Nucleus accumbens (tissue), 56 donors: Measurements from ENCODE around the gene PROX2.

ENCODE experiments used
- DNase-seq, 56 donors: peaks; one replicate each; lab custom pipeline; 2025; lab: John Stamatoyannopoulos, UW

PROX2 gene

DNA sequence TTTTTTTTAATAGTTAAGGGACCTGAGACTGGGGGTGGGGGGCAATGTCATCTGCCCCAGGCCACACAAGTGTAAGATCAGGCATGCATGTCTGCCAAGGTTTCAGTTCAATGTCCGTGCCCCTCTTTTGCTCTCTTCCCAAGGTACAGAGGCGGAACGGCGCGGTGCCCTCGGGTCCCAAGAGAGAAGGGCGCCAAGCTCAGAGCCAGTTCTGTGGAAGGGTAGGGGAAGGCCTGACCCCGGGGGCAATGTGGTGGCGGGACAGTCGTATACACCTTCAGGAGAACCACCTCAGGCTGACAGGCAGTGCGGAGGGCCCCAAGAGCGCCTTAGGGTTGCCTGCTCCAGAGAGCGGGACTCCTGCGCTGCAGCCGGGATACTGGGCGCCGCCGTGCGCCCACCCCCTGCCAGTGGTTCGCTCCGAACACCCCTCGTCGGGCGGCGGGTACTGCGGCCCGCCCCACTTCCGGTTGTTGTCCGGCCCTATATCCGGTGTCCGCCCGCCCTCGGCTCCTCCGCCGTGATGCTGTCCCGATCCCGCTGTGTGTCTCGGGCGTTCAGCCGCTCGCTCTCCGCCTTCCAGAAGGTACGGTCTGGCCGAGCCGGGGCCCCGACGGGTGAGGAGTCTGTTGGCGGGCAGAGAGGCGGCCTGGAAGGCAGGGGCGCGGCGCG is 5.6 kb upstream of the PROX2 start, which contains the start of gene DLST:
DLST (plus strand) TSS at position 486 of the 672 bp plus-strand sequence; CDS start at position 524, 38 bp downstream.
- DNase-seq: peak in 53 of 56 donors; percentile 37 to 89 (median 78)

DNA sequence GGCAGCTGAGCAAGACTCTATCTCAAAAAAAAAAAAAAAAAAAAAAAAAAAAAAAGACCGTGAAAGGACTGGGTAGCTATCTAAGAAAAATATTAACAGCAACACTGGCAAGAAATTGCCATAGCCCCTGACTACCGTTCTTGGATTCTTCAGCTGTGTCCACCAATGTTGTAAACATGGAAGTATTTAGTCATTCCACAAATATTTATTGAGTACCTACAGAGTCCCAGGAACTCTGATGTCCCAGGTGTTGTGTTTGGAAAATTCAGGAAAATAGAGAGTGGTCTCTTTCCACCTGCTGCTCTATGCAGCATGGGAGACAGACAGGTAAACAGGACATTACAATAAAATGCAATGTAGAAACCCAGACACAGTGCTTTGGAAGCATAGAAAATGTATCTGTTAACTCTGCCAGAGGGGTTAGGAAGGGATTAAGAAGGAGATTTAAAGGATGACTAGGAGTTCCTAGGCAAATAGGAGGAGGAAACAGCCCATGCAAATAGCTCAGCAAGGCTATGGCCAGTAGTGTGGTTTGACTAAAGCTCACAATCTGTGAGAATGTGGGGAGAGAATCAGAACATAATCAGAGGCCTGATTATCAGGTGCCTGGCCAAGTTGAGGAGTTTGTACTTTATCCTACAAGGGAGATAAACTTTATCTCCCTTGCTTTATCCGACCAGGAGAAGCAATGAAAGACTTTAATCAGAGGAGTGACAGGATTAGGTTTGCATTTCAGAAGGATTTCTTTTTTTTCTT is 3.7 kb upstream of the PROX2 start:
- no peak for DNase-seq

DNA sequence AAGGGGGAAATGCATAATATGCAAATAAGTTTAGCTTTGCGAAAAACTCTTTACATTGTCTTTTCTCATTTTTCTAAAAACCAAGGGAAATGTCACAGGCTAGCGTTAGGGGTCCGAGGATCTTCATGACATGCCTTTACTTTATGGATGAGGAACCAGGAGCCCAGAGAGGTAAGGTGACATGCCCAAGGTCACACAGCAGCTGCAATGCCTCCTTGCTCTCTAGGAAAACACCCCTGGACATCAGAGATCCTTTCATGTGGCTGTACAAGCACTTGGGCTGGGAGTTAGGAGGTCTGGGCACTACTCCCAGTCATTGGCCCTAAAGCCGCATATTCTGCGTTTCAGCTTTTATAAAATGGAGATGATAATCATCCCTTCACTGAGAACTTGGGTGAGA is 741 bp downstream of the PROX2 start:
- no peak for DNase-seq

DNA sequence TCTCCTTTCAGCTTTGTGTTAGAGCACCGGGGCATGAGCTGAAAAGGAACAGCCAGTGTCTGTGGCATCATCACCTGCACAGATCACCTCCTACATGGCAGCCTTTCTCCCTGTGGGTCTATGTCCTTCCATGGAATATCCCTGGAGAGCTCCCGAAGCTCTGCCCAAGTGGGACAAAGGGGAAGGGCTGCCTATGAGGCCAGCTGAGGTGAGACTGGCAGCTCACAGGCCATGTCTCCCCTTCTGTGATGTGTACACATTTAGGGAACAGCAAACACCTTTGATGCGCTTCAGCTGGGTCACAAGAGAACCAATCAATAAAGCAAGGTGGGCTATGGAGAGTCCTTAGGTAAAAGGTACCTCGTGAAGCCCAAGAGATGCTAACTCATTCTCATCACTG is 4.1 kb downstream of the PROX2 start:
- no peak for DNase-seq

DNA sequence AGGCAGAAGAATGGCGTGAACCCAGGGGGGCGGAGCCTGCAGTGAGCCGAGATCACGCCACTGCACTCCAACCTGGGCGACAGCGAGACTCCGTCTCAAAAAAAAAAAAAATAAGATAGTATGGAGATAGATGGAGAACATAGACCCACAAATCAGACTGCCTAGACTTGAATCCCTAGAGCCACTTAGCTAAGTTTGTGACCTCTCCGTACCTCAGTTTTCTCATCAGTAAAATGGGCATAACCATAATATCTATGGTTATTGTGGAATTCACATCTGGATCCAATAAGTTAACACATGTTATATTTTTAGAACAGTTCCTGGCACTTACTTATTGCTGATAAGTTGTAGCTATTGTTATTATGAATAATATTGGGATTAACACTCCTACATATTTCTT is 7.2 kb downstream of the PROX2 start:
- no peak for DNase-seq

DNA sequence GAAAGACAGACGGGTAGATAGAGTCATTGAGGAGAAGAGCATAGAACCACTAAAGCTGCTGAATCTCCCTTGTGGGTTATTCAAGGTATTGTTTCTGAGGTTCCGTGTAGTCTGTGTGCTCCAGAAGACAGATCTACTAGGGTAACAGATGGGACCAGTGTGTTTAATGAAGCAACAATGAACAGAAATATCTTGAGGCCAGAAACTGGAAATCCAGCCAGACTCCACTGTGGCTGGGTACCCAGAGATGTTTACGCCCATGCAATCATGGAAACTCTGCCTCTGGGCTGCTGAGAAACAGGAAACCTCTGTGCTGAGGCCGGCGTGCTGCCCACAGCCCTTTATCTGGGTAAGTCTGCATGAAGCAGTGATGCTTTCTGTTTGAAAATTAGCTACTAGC is 8.3 kb downstream of the PROX2 start:
- DNase-seq: peak in 28 of 56 donors; percentile 5 to 55 (median 19)

DNA sequence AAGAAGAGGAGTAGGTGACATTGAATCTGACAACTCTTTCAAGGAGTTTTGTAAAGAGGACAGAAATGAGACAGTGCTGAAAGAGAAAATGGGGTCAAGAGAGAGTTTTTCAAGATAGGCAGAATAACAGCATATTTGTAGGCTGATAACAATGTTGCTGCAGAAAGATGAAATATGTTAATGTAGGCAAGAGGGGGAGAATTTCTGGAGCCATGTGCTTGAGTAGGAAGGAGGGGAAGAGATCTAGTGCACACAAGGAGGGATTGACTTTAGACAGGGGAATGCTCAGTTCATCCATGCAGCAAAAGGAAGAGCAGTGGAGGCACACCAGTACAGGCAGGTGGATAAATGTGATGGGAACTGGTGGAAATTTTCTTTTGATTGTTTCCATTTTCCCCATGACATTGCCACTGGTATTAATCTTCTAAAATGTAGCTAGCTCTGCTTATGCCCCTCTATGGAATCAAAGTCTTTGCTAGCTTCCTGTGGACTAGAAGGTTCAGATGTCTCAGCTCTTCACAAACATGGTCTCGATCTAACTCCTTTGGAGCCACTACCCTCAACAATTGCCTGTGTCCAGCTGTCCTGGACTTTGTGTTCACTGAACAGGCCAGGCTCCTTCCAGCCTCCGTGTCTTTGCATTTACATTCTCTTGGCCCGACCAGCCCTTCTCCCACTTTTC is 9.1 kb downstream of the PROX2 start:
- DNase-seq: peak in 1 of 56 donors; percentile 11

DNA sequence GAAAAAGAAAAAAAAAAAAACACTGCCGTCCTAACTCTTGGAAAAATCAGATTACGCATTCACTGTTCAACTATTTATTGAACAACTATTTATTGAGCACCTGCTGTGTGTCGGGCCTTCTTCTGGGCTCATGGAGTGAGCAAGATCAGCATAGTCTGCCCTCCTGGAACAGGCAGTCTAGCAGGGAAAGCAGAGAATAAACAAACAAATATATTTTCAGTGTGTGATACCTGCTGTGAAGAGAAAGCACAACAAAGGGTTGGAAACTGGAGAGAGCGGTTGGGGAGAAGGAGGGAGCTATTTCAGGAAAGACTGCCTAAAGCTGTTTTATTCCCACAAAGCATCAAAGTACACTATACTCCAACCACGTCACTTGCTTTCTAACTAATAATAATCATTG is 10.8 kb downstream of the PROX2 start:
- no peak for DNase-seq

DNA sequence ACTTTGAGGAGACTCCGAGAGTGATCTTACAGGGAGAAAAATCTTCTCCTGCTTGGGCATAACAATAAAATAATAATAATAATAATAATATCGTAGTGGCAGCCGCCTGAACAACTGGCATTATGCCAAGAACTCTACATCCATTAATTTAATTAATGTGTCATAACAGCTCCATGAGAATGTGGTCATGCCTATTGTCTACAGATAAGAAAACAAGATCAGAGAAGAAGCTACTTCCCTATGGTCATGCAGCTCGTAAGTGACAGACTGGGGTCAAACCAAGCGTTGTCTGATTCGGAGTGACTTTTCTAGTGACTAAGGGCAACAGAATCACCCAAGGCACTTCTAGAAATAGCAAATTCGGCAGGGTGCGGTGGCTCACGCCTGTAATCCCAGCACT is 11.7 kb downstream of the PROX2 start:
- DNase-seq: no peak

DNA sequence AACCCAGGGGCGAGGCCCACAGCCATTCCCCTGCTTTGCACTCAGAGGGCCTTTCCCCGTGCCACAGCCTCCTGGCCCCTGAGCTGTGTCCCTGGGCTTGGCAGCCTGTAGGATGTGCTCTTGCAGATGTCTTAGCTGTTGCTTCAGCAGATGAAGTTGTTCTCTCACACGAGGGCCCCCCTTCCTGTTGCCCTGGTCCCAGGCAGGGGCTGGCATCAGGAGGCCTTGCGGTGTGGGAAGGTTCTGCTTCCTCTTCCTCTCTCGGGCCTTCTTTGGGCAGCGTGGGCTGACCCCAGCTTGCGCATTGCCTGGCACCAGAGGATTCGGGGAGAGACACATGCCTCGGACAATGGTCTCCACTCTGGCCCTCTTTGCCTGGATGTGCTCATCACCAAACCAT is 12.7 kb downstream of the PROX2 start:
- DNase-seq: peak in 16 of 56 donors; percentile 6 to 40 (median 11)

DNA sequence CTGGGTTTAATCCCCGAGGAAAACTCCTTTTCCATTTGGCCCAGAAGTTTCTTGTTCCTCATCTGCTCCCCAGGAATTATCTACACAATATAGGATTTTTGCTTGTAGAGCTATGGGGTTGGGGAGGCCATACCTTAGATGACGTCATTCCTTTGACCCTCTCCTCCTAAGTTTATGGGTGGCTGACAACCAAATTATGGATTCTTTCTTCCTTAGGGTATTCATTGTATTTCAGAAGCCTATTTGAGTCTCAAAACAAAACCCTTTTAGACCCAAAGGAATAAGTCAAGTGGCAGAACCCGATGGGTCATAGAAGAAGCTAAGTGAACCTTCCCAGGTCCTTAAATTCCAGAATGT is 14.2 kb downstream of the PROX2 start:
- no peak for DNase-seq

DNA sequence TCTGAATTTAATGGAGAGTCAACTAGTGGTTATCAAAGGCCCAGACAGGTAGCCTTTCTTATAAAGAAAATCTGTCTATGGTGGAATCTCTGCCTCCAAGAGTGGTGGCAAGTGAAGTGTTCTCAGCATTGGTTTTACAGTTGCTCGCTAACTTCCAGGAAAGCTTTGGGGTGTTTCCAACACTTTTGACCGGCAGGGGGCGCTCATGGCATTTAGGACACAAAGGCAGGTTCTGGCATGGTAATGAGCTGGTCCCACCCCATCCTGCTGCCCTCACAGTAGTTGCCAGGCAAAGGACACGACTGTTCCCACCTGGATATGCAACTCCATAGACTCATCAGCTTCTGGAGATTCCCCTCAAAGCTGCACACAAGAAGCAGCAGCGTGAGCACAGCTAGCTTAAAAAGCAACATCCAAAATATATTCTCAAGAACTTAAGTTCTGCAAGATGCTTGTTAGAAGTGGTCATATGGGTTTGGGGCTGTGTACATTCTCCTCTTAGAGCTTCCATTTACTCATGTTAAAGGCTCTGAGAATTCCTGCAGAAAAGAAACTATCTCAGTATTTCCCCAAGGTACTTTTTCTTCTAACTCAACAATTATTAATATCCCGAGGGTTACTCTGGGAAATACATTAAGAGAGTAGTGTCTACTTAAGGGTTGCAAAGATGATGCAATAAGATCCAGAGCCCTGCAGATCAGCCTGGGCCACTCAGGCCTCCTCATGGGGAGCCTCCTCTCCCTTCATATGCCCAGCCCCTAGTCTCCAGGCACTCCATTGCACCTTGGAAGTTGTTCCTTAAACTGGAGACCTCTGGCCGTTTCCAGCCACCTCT is 14.8 kb downstream of the PROX2 start:
- peak in 53 of 56 donors; percentile 13 to 96 (median 76) for DNase-seq

DNA sequence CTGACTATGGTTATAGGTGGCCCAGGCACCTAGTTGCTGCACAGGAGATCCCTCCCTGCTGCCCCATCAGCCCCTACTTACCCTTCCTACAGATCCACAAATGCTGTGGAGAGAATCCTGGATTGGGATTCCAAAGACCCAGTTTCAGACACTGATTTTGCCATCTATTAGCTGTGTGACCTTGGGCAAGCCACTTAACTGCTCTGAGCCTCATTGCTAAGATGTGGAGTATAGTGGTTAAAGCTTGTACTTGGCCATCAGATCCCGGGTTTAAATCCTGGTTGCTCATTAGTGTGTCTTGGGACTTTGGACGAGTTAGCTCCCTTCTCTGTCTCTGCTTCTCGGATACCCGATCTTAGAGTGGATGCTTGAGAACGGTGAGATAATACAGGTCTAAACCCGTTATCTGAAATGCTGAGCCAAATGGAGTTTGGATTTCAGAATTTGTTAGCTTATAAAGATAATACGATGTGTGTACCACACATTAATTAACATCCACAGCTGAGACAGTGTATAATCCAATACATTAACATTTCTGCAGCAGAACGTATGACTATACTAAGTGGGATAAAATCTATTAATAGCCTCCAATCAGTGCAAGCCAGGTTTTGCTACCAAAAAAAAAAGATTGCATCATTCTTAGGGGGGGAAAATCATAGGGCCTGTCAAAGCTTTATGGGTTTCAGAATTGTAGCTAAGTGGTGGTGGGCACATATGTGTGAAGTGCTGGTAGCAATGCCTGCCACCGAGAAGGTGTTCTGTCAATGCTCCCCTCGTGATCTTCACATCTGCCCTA is 16.0 kb downstream of the PROX2 start:
- DNase-seq: no peak

DNA sequence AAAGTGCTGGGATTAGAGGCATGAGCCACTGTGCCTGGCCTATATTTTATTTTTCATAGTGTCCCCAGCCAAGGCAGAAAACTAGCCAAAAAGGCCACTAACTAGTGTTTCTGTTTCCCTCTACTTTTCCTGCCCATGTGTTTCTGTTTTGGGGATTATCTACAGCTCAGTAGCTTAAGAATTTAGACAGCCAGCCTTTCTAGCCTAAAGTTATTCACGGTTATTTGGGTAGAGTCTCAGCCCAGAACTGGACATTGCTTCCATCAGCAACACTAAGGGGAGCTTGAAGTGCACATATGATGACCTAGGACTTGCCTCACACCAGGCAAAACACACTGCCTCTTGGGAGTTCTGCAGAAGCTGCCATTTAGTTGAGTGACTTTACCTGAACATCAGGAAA is 17.9 kb downstream of the PROX2 start:
- no peak for DNase-seq

DNA sequence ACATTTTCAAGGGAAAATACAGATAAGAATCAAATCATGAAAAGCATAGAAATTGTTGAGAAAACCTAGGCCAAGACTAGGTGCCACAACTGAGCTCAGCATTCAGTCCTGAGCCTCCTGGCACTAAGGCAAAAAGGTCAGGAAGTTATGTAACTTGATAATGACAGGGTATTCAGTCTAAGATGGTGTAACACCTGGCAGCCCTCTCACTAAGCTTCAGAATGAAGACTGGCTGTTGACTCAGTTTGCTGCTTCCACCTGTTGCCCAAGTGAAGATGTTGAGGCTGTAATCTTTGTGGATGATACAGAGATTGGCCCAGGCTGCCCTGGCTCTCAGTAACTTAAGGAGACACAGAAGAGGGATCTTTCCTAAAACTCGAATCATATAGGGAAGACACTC is 19.6 kb downstream of the PROX2 start:
- DNase-seq: no peak

DNA sequence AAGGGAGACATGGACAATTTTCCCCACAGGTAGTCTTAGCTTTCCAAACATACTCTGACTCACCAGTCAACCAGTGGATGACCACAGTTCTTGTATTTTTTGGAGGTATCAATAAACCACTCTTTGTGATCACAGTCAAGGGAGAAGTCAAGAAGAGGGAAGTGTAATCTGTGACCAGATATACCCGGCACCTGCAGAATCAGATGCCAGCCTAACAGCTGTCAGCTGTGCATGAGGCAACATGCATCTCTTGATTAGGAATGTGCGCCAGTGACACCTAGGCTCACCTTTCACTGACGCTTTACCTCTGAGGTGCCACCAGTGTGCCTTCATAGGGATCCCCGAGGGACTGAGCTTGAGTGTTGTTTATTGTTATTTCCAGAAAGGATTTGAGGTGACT is 20.0 kb downstream of the PROX2 start:
- DNase-seq: no peak

DNA sequence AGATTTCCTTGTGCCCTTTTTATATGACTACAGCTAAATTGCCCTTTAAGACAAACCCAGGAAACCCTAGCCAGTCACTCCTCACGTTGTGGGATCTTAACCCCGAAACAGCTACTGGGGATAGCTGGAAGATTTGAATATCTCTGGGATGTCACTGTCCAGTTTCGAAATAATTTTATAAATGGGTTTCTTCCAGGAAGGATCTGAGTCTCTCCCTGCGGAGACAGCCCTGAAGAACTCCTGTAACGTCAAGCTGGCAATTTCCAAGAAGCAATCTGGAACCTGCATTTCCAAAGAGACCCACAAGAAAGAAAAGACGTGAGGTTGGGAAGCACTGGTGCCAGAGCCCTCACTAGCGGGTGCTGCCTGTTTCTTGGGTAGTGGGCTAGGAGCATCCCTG is 20.9 kb downstream of the PROX2 start:
- no peak for DNase-seq

DNA sequence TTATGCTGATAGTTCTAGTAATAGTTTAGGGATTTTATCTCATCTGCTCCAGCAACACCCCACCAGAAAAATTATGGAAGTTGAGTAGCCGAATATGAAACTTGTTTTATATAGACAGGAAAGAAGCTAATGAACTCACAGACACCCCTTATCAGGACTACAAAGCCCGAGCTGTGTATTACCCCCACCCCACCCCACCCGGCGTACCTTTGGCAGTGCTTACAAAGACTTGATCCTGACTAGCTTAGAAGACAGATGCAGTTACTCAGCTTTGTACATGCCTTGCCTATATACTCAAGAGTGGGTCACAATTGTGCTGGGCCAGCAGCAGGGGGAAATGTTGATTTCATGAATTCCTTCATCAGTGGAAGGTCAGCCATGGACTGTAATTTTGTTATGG is 22.4 kb downstream of the PROX2 start:
- DNase-seq: no peak

DNA sequence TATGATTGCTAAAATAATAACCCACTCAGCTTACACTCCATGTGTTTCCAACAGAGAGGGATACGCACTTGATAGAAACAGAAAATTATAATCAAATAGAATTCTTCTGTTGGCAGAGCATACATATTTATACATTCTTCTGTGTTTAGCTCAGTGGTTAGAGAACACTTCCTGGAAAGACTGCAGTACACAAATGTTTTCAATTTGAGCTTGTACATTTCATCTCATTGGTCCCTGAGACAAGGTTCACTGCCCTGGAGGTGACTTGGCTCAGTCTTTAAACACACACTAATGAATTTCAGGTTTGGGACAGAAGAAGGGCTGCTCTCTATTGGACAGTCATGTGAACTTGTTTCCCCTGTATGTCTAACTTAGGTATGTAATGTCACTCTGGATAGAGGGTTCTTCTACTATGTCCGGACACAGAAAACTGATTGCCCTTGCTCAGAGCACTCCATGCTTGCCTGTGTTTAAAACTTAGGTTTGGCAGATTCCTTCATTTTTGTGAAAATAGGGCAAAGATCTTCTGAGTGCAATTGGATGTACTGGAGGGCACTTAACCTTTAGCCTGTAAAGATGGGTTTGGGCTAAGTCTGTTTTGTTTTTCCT is 22.9 kb downstream of the PROX2 start:
- DNase-seq: no peak
